Measurements from ENCODE around the gene ORAI1.
"Not testable (repeated sequence)": the region's sequence is repeated elsewhere in the genome, so short reads cannot be mapped to it uniquely, and the experiment has no call there.

Gene ORAI1

GRCh38 chr12:121641343-121641630 lies 15.0 kb downstream of the ORAI1 start:
- in situ Hi-C loops (cut with HindIII; ENCODE audit: low sequenced_read_pairs) = no loop called here

- in situ Hi-C loops (cut with HindIII; ENCODE audit: low sequenced_read_pairs) = no loop called here
These were observed 22.2 kb downstream of the ORAI1 start for GRCh38 chr12:121648458-121649028.

GRCh38 chr12:121649322-121649721 lies 23.0 kb downstream of the ORAI1 start:
- in situ Hi-C loops (cut with HindIII; ENCODE audit: low sequenced_read_pairs) = no loop called here

- in situ Hi-C loops (cut with HindIII; ENCODE audit: low sequenced_read_pairs) = no loop called here
These were observed 23.6 kb downstream of the ORAI1 start for GRCh38 chr12:121649819-121650353.

- in situ Hi-C loops (cut with HindIII; ENCODE audit: low sequenced_read_pairs) = no loop called here
These were observed 25.0 kb downstream of the ORAI1 start for GRCh38 chr12:121651320-121651719.

- in situ Hi-C loops (cut with HindIII; ENCODE audit: low sequenced_read_pairs) = no loop called here
These were observed 26.6 kb downstream of the ORAI1 start for GRCh38 chr12:121652767-121653497.

GRCh38 chr12:121653999-121654398 lies 27.7 kb downstream of the ORAI1 start:
- in situ Hi-C loops (cut with HindIII; ENCODE audit: low sequenced_read_pairs) = no loop called here

GRCh38 chr12:121656122-121656521 lies 29.8 kb downstream of the ORAI1 start:
- in situ Hi-C loops (cut with HindIII; ENCODE audit: low sequenced_read_pairs) = no loop called here

GRCh38 chr12:121657305-121658008 lies 31.1 kb downstream of the ORAI1 start:
- in situ Hi-C loops (cut with HindIII; ENCODE audit: low sequenced_read_pairs) = no loop called here

- in situ Hi-C loops (cut with HindIII; ENCODE audit: low sequenced_read_pairs) = not testable (repeated sequence)
These were observed 35.2 kb downstream of the ORAI1 start for GRCh38 chr12:121661353-121662105.

GRCh38 chr12:121663610-121663929 lies 37.2 kb downstream of the ORAI1 start:
- in situ Hi-C loops (cut with HindIII; ENCODE audit: low sequenced_read_pairs) = no loop called here

GRCh38 chr12:121666829-121667228 lies 40.5 kb downstream of the ORAI1 start:
- in situ Hi-C loops (cut with HindIII; ENCODE audit: low sequenced_read_pairs) = not testable (repeated sequence)

GRCh38 chr12:121668750-121669520 lies 42.6 kb downstream of the ORAI1 start:
- in situ Hi-C loops (cut with HindIII; ENCODE audit: low sequenced_read_pairs) = no loop called here

GRCh38 chr12:121669521-121669900 lies 43.2 kb downstream of the ORAI1 start, which contains the start of gene MORN3:
TSS of gene MORN3 (minus strand) at chr12:121669654. CDS start at chr12:121669483, 171 bp downstream.
- in situ Hi-C loops (cut with HindIII; ENCODE audit: low sequenced_read_pairs) = no loop called here

- in situ Hi-C loops (cut with HindIII; ENCODE audit: low sequenced_read_pairs) = no loop called here
These were observed 46.7 kb downstream of the ORAI1 start for GRCh38 chr12:121673013-121673511.

GRCh38 chr12:121676190-121676589 lies 49.9 kb downstream of the ORAI1 start:
- in situ Hi-C loops (cut with HindIII; ENCODE audit: low sequenced_read_pairs) = no loop called here

GRCh38 chr12:121678305-121678704 lies 52.0 kb downstream of the ORAI1 start:
- in situ Hi-C loops (cut with HindIII; ENCODE audit: low sequenced_read_pairs) = no loop called here

GRCh38 chr12:121678716-121679300 lies 52.5 kb downstream of the ORAI1 start:
- in situ Hi-C loops (cut with HindIII; ENCODE audit: low sequenced_read_pairs) = no loop called here

- in situ Hi-C loops (cut with HindIII; ENCODE audit: low sequenced_read_pairs) = not testable (repeated sequence)
These were observed 53.4 kb downstream of the ORAI1 start for GRCh38 chr12:121679661-121680197.

GRCh38 chr12:121688966-121689365 lies 62.6 kb downstream of the ORAI1 start:
- in situ Hi-C loops (cut with HindIII; ENCODE audit: low sequenced_read_pairs) = no loop called here
